Measurements from ENCODE around the gene MYO10.

MYO10 gene

GRCh38 chr5:16883806-16884205, 52.3 kb downstream of the MYO10 start:
- no peak overlapping the region for H3K9ac ChIP-seq (ENCODE audit: low read depth, low read length)
- no peak overlapping the region for H3K27ac ChIP-seq (ENCODE audit: low read length)
- no peaks in the 10 kb centered on the region for H3K27me3 ChIP-seq (ENCODE audit: insufficient read depth, low read length, poor library complexity)
- H3K36me3 ChIP-seq (ENCODE audit: insufficient read depth, low read length), result no peaks in the 10 kb centered on the region
- no peaks in the 10 kb centered on the region for H3K4me1 ChIP-seq (ENCODE audit: insufficient read depth, low read length)
- H4K20me1 ChIP-seq (ENCODE audit: insufficient read depth, low read length), result no peaks in the 10 kb centered on the region
- no peak overlapping the region for H3K4me2 ChIP-seq (ENCODE audit: insufficient read depth, low read length)
- H3K4me3 ChIP-seq (ENCODE audit: low read depth in 1 of 2, low read length in 2 of 2), result no peak overlapping the region
- no peak overlapping the region for H2AFZ ChIP-seq (ENCODE audit: low read depth, low read length)
- ATAC-seq (ENCODE audit: insufficient read depth, low read depth), result no peak
- TF ChIP-seq EZH2 (IDR thresholded peaks at IDR 0.05; ENCODE audit: borderline replicate concordance, low read depth, low read length, severe bottlenecking), result no peak
- no peak for TF ChIP-seq CTCF (IDR thresholded peaks at IDR 0.05; ENCODE audit: borderline replicate concordance, extremely low read depth, low read length, poor library complexity, severe bottlenecking)
- DNase-seq, result no peak
- H3K79me2 ChIP-seq (ENCODE audit: insufficient read depth, low read length), result no peaks in the 10 kb centered on the region
- H3K9me3 ChIP-seq (ENCODE audit: insufficient read depth, low read length, severe bottlenecking), result no peaks in the 10 kb centered on the region

- H4K20me1 ChIP-seq (ENCODE audit: insufficient read depth, low read length), result no peaks in the 10 kb centered on the region
- no peak for ATAC-seq (ENCODE audit: insufficient read depth, low read depth)
- no peaks in the 10 kb centered on the region for H3K36me3 ChIP-seq (ENCODE audit: insufficient read depth, low read length)
- H3K27ac ChIP-seq (ENCODE audit: low read length), result no peak overlapping the region
- no peak for DNase-seq
- no peaks in the 10 kb centered on the region for H3K79me2 ChIP-seq (ENCODE audit: insufficient read depth, low read length)
- H3K9me3 ChIP-seq (ENCODE audit: insufficient read depth, low read length, severe bottlenecking), result no peaks in the 10 kb centered on the region
- H3K9ac ChIP-seq (ENCODE audit: low read depth, low read length), result no peak overlapping the region
- no peak overlapping the region for H3K4me3 ChIP-seq (ENCODE audit: low read depth in 1 of 2, low read length in 2 of 2)
- TF ChIP-seq EZH2 (IDR thresholded peaks at IDR 0.05; ENCODE audit: borderline replicate concordance, low read depth, low read length, severe bottlenecking) (no peak), CTCF (IDR thresholded peaks at IDR 0.05; ENCODE audit: borderline replicate concordance, extremely low read depth, low read length, poor library complexity, severe bottlenecking) (no peak)
- no peak overlapping the region for H3K4me2 ChIP-seq (ENCODE audit: insufficient read depth, low read length)
- no peaks in the 10 kb centered on the region for H3K27me3 ChIP-seq (ENCODE audit: insufficient read depth, low read length, poor library complexity)
- H2AFZ ChIP-seq (ENCODE audit: low read depth, low read length), result no peak overlapping the region
- no peaks in the 10 kb centered on the region for H3K4me1 ChIP-seq (ENCODE audit: insufficient read depth, low read length)
Observed at GRCh38 chr5:16883176-16883575, 52.9 kb downstream of the MYO10 start.

GRCh38 chr5:16881251-16881650, 54.8 kb downstream of the MYO10 start:
- no peaks in the 10 kb centered on the region for H3K27me3 ChIP-seq (ENCODE audit: insufficient read depth, low read length, poor library complexity)
- ATAC-seq (ENCODE audit: insufficient read depth, low read depth), result no peak
- TF ChIP-seq CTCF (IDR thresholded peaks at IDR 0.05; ENCODE audit: borderline replicate concordance, extremely low read depth, low read length, poor library complexity, severe bottlenecking) (no peak), EZH2 (IDR thresholded peaks at IDR 0.05; ENCODE audit: borderline replicate concordance, low read depth, low read length, severe bottlenecking) (no peak)
- no peak overlapping the region for H3K4me2 ChIP-seq (ENCODE audit: insufficient read depth, low read length)
- no peak overlapping the region for H2AFZ ChIP-seq (ENCODE audit: low read depth, low read length)
- no peaks in the 10 kb centered on the region for H3K9me3 ChIP-seq (ENCODE audit: insufficient read depth, low read length, severe bottlenecking)
- no peaks in the 10 kb centered on the region for H4K20me1 ChIP-seq (ENCODE audit: insufficient read depth, low read length)
- H3K79me2 ChIP-seq (ENCODE audit: insufficient read depth, low read length), result no peaks in the 10 kb centered on the region
- no peak overlapping the region for H3K4me3 ChIP-seq (ENCODE audit: low read depth in 1 of 2, low read length in 2 of 2)
- no peak overlapping the region for H3K27ac ChIP-seq (ENCODE audit: low read length)
- H3K9ac ChIP-seq (ENCODE audit: low read depth, low read length), result no peak overlapping the region
- no peaks in the 10 kb centered on the region for H3K4me1 ChIP-seq (ENCODE audit: insufficient read depth, low read length)
- no peaks in the 10 kb centered on the region for H3K36me3 ChIP-seq (ENCODE audit: insufficient read depth, low read length)
- DNase-seq, result no peak

- Histone ChIP-seq H2AFZ (ENCODE audit: low read depth, low read length) (no peak overlapping the region), H4K20me1 (ENCODE audit: insufficient read depth, low read length) (no peaks in the 10 kb centered on the region), H3K27ac (ENCODE audit: low read length) (no peak overlapping the region), H3K9ac (ENCODE audit: low read depth, low read length) (no peak overlapping the region), H3K4me2 (ENCODE audit: insufficient read depth, low read length) (no peak overlapping the region), H3K9me3 (ENCODE audit: insufficient read depth, low read length, severe bottlenecking) (no peaks in the 10 kb centered on the region), H3K79me2 (ENCODE audit: insufficient read depth, low read length) (no peaks in the 10 kb centered on the region), H3K27me3 (ENCODE audit: insufficient read depth, low read length, poor library complexity) (no peaks in the 10 kb centered on the region), H3K36me3 (ENCODE audit: insufficient read depth, low read length) (no peaks in the 10 kb centered on the region), H3K4me1 (ENCODE audit: insufficient read depth, low read length) (no peaks in the 10 kb centered on the region), H3K4me3 (ENCODE audit: low read depth in 1 of 2, low read length in 2 of 2) (no peak overlapping the region)
- TF ChIP-seq CTCF (IDR thresholded peaks at IDR 0.05; ENCODE audit: borderline replicate concordance, extremely low read depth, low read length, poor library complexity, severe bottlenecking) (no peak), EZH2 (IDR thresholded peaks at IDR 0.05; ENCODE audit: borderline replicate concordance, low read depth, low read length, severe bottlenecking) (no peak)
- no peak for DNase-seq
- ATAC-seq (ENCODE audit: insufficient read depth, low read depth), result no peak
Observed at GRCh38 chr5:16880547-16880946, 55.5 kb downstream of the MYO10 start.
